Testis (tissue), 2 donors: ENCODE results near the gene FAM107A.

Experiments
- POLR2A ChIP-seq: fragments of 450-650 bp; IDR thresholded peaks from one replicate; pipeline ENCODE4 v1.6.1; 2017; ENCODE audit warnings: antibody characterized with exemption, mild to moderate bottlenecking, moderate library complexity
- TF ChIP-seq, protein P1 (sequence below), 3 experiments: fragments of 450-650 bp in 2 of 3; fragments of 200-600 bp in 1 of 3; sonication (generic) in 1 of 3; IDR thresholded peaks; one replicate each; pipeline ENCODE4 v1.5.1; 2016 to 2019; ENCODE audit warnings: antibody characterized with exemption in 3 of 3, mild to moderate bottlenecking in 2 of 3, moderate library complexity in 1 of 3

DNA sequence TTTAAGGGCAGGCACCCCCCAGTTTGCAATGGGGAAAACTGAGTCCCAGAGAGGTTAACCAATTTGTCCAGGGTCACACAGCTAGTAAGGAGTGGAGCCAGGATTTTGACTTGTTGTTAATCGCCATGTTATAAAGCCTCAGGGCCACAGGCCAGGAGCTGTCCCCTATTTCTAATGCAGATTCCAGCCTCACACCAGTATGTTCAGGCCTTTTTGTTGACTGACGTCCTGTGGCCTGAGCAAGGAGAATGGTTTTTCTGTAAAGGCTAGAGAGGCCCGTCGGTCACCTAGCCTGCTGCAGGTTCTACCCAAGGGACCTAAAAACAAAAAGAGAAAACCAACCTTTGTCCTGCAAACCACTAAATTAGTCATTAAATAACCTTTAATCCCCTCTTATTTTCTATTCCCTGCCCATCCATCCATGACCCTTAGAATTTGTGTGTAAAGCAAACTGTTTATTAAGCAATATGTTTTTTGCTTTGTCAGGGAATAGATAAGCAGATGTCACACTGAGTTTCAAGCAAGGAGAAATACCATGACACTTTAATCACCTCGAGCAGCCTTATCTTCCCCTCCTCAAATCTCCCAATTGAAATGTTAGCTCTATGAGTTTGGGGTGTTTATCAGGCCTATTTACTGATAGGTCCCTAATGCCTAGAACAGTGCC lies 54.3 kb downstream of the FAM107A start:
- TF ChIP-seq, protein P1, sequence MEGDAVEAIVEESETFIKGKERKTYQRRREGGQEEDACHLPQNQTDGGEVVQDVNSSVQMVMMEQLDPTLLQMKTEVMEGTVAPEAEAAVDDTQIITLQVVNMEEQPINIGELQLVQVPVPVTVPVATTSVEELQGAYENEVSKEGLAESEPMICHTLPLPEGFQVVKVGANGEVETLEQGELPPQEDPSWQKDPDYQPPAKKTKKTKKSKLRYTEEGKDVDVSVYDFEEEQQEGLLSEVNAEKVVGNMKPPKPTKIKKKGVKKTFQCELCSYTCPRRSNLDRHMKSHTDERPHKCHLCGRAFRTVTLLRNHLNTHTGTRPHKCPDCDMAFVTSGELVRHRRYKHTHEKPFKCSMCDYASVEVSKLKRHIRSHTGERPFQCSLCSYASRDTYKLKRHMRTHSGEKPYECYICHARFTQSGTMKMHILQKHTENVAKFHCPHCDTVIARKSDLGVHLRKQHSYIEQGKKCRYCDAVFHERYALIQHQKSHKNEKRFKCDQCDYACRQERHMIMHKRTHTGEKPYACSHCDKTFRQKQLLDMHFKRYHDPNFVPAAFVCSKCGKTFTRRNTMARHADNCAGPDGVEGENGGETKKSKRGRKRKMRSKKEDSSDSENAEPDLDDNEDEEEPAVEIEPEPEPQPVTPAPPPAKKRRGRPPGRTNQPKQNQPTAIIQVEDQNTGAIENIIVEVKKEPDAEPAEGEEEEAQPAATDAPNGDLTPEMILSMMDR (IDR thresholded peaks at IDR 0.05): no peak
- no peak for TF ChIP-seq POLR2A
